Measurements from ENCODE around the gene IQCE.

DNA sequence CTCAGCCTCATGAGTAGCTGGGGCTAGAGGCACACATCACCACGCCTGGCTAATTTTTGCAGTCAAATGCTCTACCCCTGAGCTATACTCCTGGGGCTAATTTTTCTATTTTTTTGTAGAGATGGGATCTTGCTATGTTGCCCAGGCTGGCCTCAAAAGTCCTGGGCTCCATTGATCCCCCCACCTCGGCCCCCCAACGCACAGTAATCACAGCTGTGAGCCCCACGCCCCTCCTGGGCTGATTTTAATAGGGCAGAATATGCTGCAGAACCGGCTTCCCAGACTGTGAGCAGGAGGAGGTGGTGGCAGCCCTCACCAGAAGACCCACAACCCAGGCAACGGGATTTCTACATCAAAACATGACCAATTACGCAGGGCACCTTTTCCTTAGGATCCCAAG lies 18.6 kb upstream of the IQCE start:
- TF ChIP-seq CTCF (conservative IDR thresholded peaks at IDR 0.05 in 1 of 2, IDR thresholded peaks at IDR 0.05 in 1 of 2; ENCODE audit: low read depth in 1 of 2, low read length in 2 of 2) (no peak), EZH2 (IDR thresholded peaks at IDR 0.05; ENCODE audit: low read length, missing control alignments) (no peak)
